ENCODE measurements around the gene HTR1B.

Gene HTR1B

GRCh38 chr6:77455271-77455670 lies 8.0 kb downstream of the HTR1B start:
- DNase-seq, result no peak

GRCh38 chr6:77454386-77454785 lies 8.9 kb downstream of the HTR1B start:
- no peak for DNase-seq

GRCh38 chr6:77451466-77451865 lies 11.8 kb downstream of the HTR1B start:
- no peak for DNase-seq

- DNase-seq, result no peak
Observed at GRCh38 chr6:77450924-77451323, 12.4 kb downstream of the HTR1B start.

GRCh38 chr6:77448546-77448945 lies 14.7 kb downstream of the HTR1B start:
- DNase-seq, result no peak

- no peak for DNase-seq
Observed at GRCh38 chr6:77447254-77447653, 16.0 kb downstream of the HTR1B start.

- DNase-seq, result no peak
Observed at GRCh38 chr6:77446249-77446648, 17.0 kb downstream of the HTR1B start.

- DNase-seq, result no peak
Observed at GRCh38 chr6:77445214-77445613, 18.1 kb downstream of the HTR1B start.

GRCh38 chr6:77440206-77440976 lies 22.9 kb downstream of the HTR1B start:
- DNase-seq, result peak; percentile 21 to 68

GRCh38 chr6:77433888-77434287 lies 29.4 kb downstream of the HTR1B start:
- no peak for DNase-seq

- DNase-seq, result no peak
Observed at GRCh38 chr6:77430504-77430903, 32.8 kb downstream of the HTR1B start.

GRCh38 chr6:77425671-77426070 lies 37.6 kb downstream of the HTR1B start:
- DNase-seq, result no peak

- no peak for DNase-seq
Observed at GRCh38 chr6:77425216-77425615, 38.1 kb downstream of the HTR1B start.

- no peak for DNase-seq
Observed at GRCh38 chr6:77424761-77425160, 38.5 kb downstream of the HTR1B start.

GRCh38 chr6:77416839-77417238 lies 46.5 kb downstream of the HTR1B start:
- DNase-seq, result no peak

GRCh38 chr6:77415706-77416105 lies 47.6 kb downstream of the HTR1B start:
- DNase-seq, result no peak
